ENCODE measurements around the gene GPD1.

- TF ChIP-seq POLR2AphosphoS5 (IDR thresholded peaks at IDR 0.05; ENCODE audit: borderline replicate concordance, low read depth, low read length) (no peak), EZH2 (IDR thresholded peaks at IDR 0.05) (no peak)
These were observed 21.2 kb upstream of the GPD1 start for GRCh38 chr12:50082644-50083043.

Measured in SK-N-MC (cell line).